DMS 273 (cell line): ENCODE data around the gene TMPRSS13.

Experiments
- DNase-seq: peaks from one replicate; lab custom pipeline; 2025; ENCODE audit not compliant: unreplicated experiment; lab: John Stamatoyannopoulos, UW

The TMPRSS13 gene

DNA sequence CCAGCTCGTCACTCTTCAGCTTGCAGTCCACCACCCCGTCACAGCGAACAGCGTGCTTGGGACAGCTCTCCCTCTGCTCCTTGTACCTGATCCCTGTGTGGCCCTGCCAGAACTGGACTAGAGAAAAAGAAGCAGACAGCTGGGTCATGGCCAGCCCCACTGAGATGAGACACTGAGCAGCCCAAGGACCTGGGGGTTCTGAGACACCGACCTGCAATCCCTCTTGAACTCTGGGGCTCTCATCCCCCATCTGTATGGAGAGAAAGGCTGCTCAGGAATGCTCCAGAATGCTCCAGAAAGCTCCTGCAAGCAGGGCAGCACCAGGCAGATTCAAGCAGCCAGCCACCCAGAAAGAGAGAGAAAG, 14.8 kb downstream of the TMPRSS13 start:
- no peak for DNase-seq

DNA sequence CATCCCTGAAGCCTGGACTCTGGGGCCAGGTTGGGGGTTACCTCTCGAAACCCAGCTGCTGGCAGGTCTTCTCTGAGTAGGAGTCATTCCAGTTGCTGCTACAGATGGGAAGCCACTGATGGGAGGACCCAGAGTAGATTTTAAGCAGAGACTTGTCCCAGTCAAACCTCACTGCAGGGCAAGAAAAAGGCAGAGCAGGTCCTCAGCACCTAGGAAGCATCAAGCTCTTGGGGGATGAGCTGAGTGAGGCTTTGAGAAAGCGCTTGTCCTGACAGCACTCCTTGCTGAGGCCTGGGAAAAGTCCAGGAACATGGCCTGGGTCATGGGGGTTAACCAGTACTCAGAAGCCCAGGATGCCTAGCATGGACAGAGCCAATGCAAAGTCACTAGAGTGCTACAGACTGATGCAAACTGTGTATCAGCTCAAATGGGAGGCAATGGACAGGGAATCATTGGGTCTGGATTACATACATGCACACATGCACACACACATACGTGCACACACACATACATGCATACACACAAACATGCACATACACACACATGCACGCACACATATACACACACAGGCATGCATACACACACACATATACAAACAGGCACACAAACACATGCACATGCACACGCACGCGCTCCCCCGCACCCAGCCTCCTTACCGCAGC, 15.3 kb downstream of the TMPRSS13 start:
- no peak for DNase-seq

DNA sequence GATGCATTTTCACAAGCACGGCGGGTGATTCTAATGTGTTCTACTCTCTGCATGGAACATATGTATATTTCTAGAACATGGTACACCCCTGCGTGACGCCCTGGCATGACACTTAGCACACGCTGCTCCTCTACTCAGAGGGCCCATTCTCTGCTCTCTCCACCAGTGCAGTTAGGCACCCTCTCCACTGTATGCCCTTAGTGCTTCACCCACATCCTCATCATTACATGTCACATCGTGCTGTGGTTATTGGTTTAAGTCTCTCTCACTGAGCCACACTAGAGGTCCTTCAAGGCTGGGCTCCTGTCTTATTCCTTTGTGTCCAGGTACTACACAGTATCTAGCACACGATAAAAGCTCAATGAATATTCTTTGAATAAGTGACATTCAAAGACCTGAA, 16.7 kb downstream of the TMPRSS13 start:
- DNase-seq: no peak

DNA sequence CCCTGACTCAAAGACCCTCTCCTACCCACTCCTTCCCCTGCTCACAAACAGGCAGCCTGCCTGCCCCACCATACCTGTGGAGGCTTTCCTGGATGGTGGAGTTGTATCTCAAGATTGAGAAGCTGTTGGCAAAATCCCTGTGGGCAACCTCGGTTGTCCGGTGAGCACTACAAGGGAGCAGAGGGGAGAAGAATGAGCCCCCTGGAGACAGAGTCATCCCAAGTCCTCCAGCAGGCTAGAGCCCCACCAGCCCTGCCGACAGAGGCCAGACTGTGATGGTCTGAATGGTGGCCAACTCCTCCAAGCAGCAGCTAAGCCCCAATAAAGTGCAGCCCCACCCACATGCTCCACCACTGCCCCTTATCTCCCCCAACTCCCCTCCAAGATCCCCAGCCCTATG, 17.5 kb downstream of the TMPRSS13 start:
- no peak for DNase-seq

DNA sequence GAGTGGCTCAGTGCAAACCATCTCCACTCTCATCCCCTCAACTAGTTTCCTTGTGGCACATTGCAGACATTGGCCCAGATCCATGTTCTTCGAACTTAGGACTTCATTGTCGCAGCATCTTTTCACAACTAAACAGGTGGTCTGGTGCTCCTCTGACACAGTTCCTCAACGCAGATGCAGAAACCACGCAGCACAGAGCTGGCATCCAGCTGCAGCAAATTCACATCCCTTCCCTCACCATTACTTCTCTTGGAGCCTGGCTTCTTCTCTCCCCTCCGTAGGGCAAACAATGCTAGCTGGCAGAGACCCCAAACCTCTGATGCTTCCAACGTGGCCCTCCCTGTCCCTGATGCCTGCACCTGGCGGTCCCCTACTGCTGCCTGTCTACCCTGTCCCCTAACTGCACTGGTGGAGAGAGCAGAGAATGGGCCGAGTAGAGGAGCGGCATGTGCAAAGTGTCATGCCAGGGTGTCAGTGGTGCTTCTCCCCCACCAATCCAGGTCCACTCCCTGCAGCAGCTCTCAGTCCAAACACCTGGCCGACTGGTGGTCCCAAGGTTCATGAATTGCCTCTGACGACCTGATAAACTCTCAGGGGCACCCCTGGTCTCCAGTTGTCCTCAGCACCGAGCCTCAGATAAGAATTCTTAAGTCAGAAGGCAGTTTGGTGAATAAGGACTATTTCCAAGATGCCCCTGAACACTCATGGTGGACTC, 18.1 kb downstream of the TMPRSS13 start:
- DNase-seq: no peak

DNA sequence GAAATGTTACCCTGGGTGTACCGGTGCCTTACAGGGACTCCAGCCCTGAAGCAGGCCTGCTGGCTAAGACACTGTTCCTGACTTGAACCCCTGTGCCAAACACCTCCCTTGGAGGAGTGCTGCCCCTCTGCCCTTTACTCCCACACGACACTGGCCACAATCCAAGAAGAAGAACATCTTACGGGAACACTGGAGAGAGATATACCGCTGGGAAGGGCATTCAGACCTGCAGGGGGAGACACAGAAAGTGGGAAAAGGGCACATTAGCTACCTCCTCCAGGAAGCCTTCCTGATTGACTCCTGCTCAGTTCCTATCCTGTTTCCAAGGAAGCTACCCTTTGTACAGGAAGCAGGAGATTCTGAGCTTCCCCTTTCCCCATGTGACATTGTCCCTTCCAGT, 18.7 kb downstream of the TMPRSS13 start:
- DNase-seq: no peak

DNA sequence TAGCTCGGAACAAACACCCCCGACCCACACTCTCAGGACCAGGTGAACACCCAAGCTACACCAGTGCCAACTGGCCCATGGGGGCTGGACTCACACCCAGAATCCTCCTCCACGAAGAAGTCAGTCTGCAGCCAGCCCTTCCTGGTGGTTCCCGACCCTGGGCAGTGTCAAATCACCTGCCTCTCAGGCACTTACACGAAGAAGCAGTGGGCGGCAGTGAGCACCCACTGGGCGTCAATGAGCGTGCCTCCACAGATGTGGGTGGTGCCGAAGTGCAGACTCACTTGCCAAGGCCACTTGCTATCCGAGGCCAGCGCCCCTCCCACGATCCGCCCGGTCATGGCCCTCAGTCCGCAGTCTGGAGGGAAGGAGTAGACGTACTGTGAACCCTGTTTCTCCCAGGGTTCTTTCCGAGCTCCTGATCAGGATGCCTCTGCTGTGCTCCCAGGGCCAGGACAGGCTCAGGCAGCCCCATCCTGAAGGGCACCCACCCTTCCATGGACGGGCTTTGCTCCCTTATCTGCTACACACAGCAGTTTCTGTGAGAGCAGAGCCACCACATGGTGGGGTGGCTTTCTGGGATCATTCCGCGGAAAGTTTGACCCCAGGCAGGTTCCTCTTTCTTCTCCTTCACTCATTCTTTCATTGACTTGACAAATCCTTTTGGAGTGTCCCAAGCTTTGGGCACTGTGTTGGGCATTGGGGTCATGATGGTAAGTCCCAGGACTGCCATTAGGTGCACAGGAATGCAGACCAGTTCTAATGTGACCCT, 19.4 kb downstream of the TMPRSS13 start:
- DNase-seq: no peak

DNA sequence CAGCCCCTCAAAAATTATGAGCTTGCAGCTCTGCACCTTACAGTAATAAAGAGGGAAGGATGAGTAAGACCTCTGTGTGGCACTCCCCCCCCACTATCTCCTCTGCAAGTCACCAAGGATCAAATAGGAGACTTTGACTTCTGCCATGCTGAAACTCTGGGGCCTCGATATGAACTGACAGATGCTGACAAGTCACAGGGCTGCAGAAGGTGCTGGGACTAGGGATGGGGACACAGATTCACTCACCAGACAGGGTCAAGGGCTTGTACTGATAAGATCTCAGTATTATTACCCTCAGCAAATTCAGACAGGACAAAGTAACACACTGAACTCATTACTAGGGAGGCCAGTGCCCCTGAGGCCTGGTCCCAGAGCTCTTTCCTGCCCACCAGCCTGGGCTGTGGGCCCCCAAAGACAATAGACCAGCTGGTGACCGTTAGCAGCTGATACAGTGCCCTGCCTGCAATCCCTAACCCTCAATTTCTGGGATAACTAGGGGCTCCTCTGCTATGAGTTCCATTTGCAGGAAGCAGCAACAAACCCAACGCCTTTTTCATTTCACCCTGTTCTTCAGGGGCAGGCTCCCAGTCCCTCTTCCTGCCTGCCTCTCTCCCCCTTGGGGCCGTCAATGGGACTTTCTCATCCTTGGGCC, 20.1 kb downstream of the TMPRSS13 start:
- DNase-seq: no peak

DNA sequence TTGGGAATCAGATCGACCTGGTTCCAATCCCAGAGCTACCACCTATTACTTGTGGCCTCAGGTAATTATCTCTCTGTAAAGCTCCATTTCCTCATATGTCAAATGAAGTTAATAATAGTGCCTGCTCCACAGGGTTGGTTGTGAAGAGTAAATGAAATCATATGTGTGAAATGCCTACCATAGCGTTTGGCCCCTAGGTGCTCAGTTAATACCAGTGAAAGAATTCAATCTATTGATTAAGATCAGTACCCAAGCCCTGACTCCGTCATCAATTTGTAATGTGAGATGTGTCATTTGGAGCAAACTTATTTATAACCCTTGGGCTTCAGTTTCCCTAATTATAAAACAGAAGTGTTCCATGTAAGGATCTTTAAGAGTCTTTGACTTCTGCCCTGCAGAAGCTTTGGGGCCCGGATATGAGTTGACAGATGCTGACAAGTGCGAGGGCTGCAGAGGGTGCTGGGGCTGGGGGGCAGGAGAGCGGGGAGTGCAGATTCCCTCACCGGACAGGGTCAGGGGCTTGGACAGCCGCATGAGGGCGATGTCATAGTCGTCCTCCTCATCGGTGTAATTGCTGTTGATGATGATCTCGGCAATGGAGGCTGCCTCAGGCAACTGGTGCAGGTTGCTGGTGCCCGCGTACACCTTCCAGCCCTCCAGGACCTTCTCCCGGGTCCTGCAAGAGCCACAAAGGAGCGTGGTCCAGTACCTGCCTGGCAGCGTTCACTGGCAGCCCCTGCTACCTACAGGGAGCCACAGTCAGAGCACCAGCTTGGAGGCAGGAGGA, 20.9 kb downstream of the TMPRSS13 start:
- no peak for DNase-seq

DNA sequence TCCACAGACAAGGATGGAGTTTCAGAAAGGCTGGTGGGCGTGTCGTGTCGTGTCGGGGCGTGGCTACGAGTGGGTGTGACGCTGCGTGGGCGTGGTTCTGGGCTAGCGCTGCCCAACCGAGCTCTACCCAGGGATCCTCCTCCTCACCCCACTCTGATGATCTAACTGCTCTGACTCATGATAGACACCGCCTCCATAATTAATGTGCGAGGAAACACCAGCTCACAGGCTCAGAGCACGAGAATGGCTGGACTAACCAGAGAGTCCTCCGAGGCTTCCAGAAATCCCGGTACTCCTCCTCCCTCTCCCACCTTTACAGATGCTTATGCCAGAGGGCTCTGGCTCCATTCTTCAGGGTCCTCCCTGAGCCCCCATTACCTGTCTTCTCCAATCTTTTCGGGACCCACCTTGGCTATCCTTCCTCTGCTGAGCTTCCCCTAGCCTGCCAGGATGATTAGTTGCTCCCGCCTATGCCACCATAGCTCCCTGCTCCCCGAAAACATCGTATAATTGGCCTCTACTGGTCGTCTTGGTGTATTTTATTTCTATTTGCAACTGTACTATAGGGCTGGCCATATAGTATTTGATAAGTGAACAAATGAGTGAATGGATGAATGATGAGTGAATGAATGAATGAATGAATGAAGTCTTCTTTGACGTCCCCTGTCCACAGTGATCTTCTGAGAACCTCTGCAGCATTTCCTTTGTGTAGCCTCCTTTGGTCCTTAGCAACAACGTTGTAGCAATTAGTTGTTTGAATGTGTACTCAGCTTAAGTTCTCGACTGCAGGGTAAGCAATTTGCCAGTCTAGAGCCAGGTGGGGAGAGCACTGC, 21.7 kb downstream of the TMPRSS13 start:
- DNase-seq: peak; percentile 88

DNA sequence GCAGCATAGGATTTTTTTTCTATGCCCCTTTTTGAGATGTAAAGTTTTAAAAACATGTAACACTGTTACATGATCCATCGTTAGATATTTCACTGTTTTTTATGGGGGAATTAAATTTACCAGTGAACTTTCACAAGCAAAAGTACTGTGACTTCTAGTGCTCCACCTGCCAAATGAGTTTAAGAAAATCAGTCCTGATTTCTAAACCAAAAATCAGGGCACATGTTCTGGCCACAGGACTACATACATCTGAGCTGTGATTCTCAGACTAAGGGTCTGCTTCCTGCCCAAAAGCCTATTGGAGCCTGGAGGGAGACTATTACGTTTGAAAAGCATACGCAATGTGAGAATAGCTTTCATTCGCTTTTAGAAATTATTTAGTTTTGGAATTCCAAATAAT, 22.5 kb downstream of the TMPRSS13 start:
- DNase-seq: no peak

DNA sequence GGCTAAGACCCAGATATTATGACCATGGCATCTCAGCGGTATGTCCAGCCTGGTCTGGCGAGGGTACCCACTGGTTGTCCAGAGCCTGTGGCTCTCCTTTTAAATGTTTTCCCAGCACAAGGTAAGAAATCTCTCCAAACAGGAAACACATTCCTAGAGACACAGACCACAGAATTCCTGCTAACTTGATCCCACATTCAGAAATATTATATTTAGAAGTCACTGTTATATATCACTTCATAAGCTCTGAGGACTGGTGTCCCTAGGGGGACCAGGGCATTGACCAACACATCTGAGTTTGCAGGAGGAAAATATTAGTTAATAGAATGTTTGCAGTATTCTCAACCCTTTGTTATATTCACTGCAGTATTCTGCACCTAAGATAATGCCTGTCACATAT, 23.1 kb downstream of the TMPRSS13 start:
- DNase-seq: no peak

DNA sequence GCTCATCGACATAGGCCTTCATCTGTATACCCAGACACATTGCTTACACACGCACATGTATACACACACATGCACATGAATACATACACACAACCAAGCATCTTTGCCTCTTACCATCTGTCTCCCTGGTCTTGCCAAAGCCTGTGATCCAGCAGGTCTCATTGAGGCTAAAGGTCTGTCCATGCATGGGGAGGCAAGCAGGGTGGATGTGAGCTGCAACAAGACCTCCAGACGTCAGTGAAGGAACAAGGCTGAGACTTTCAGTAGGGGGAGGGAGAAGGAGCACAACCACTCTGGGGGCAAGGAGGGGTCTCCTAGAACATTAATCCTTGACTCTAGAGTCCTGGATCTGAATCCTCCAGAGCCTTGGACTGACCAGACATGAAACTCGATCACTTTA, 23.7 kb downstream of the TMPRSS13 start:
- no peak for DNase-seq

DNA sequence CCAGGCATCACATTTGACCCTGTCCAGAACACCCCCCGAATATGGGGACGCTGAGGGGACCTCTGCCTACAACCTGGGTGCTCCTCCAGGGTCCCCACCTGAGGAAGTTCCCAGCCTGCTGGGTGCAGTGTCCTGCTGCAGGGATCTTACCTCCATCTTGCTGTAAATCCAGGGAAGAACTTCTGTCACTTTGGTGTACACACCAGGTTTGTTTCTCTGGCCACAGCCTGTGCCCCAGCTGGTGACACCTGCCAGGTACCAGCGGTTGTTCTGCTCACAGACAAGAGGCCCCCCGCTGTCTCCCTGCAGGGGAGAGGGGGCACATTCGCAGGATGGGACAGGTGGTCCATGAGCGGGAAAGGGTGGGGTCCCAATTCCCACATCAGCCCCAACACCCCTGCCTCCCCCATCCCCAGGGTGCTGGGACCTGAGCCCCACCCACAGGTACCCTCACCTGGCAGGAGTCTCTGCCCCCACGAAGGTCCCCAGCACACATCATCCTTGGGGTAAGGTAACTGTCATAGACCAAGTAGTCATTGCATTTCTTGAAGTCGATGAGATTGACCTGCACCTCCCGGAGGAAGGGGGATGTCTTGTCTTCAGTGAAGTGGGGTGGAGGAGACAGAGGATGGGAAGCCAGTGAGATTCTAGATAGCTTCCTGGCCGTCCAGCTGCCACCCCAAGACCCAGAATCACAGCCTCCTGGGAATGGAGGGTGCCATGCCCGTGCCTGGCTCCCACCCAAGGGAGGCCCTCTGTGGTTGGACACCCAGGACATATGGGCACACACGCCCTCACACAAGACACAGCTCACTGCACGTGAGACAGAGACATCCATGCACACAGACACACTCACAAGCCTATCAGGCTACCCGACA, 25.5 kb downstream of the TMPRSS13 start:
- no peak for DNase-seq

DNA sequence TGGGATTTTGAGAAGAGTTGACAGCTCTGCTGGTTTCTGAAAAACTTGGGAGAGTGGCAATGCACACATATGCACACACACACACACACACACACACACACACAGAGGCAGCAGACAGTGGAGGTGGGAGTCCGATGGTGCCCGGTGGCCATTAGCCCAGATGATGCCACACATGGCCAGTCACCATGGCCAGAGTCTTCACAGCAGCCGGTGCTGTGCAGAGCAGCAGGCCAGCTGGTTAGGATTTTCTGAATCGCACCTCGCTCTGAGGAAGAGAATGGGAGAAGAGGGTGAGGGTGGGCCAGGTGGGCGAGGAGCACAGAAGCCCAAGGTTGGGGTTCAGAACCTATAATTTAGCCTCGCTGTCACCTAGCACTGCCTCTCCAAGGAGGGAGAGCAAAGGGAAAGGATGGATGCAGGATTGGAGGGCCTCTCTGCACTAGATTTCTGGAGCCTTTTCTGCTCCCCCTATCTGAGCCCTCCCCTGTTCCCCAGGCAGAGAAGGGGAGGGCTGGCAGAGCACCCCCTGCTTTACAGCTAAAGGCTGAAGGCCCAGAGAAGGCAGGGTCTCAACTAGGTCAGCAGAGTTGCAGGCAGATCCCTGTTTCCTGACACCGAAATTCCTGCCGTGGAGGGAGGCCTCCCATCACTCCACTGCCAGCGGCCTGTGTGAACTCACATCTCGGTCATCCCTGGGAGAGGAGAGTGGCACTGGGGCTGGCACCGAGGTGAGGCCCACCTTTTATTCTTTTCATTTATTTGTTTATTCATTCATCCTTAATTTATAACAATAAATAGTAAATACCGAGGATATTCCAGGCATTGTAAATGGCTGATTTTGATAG, 27.0 kb downstream of the TMPRSS13 start:
- no peak for DNase-seq

DNA sequence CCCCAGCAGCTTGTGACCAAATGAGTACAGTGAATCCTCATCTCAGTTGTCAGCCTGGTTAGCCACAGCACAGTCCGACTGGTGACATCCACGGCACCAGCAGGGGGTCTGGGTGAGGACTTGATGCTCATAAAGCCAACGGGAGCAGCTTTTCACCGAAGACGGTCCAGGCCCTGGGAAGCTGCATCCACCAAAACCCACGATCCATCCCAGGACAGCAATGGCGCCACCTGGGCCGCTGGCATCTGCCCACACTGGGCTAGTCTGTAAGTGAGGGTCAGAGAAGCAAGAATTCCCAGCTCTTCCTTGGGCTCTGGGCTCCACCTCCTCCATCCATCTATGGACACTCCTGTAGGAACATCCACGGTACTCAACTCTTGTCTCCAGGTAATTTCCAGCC, 27.6 kb downstream of the TMPRSS13 start:
- no peak for DNase-seq

DNA sequence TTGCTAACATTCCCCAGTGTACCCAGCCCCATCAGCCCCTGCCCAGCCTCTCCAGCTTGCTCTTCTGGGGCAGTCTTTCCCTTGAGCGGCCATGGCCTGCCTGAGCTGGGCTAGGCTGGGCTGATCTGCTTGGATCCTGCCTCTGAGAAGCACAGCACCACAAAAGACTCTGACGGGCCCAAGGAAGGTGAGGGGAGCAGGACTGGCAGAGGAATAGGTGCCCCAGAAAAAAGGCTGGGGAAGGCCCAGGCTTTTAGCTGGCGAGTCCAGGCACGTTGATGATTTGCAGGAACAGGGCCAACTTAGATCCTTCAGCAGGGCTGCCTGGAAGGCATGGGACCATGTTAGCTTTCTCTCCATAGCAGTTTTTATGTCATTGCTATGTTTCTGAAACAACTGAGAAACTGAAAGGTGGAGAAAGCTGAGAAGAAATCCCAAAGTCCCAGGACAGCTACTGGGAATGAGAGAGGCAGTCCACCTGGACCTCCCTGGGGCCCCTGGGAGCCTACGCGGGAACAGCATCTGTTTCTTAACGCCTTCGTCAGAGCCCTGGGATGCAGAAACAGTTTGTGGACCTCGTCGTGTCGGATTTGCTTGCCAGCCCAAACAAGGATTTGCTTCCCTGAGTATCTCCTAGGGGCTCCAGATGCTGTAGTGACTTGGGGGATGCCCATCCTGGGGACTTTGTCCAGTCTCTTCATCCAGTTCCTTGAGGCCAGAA, 28.3 kb downstream of the TMPRSS13 start:
- peak; percentile 43 for DNase-seq
